DOHH2 (cell line): ENCODE measurements around the gene HAO2.

Experiments
- CTCF ChIP-seq: fragments of 200-600 bp; sonication (generic); IDR thresholded peaks from one replicate; pipeline ENCODE4 v1.5.1; 2014; ENCODE audit warnings: antibody characterized with exemption, mild to moderate bottlenecking, low read depth, low read length; ENCODE audit not compliant: poor library complexity, severe bottlenecking
- EZH2phosphoT487 ChIP-seq: fragments of 200-600 bp; sonication (generic); IDR thresholded peaks from 2 replicates; pipeline ENCODE4 v1.6.1; 2017; ENCODE audit warnings: borderline replicate concordance, mild to moderate bottlenecking, antibody characterized with exemption, low read length, moderate library complexity, mixed read lengths

GRCh38 chr1:119320100-119320499 is 48.5 kb upstream of the HAO2 start:
- TF ChIP-seq CTCF, result no peak
- TF ChIP-seq EZH2phosphoT487, result no peak
